ENCODE measurements around the gene C2CD4A.
"Not testable (repeated sequence)": the region's sequence is repeated elsewhere in the genome, so short reads cannot be mapped to it uniquely, and the experiment has no call there.

Gene C2CD4A, protein sequence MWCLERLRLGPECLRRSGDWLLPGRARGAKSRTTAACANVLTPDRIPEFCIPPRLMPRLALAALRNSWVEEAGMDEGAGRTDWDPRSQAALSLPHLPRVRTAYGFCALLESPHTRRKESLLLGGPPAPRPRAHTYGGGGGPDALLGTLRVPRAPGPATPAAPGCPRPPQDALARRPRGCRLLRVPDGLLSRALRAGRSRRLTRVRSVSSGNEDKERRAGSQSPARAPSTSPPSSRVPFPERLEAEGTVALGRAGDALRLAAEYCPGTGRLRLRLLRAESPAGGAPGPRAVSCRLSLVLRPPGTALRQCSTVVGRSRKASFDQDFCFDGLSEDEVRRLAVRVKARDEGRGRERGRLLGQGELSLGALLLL

DNA sequence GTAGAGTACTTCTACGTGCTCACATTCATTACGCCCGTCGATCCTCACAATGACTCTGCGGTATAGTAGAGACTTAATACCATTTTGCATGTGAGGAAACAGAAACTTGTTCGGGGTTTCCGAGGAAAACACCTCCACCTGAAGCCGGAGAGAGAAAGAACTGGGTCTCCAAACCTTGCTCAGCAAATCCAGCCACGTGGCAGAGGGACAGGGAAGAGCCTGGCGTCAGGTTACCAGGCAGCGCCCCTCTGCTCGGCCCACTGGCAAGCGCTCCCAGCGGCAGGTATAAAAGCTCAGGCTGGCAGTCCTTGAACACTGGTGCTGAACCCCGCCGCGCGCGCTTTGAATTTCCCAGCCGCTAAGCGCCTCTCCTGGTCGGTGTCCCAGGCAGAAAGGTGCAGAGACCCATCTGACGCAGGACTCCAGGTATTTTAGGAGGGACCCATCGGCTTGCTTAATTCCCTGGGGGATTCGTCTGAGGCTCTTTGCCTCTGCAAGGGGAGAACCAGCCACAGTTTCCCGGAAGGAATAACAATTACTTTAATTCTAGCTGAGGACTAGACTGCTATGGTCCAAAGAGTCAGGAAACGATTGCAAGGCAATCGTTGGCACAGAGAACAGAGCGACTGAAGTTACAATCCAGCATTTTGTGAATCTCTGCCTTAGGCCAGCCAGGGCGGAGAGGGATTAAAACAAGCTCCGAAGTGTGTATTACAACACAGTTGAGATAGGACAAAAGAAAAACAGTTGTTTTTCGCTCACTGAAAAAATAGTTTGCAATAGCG is at the start of gene C2CD4A:
Gene C2CD4A (plus strand): TSS at position 315 of the 785 bp plus-strand sequence. CDS start 637 bp downstream, outside the sequence.
- peak; percentile 69 for DNase-seq
- CTCF ChIA-PET: interaction anchor here (0.9 kb wide), 1 partner anchor 194 kb away, joined by 3 read pairs; no protein-coding TSS in a partner anchor
- Mint-ChIP-seq H3K4me3 (peak within 1 kb of the TSS; percentile 72), H3K27ac (peak within 1 kb of the TSS; percentile 62), H3K27me3 (peaks cover 53% of the 10 kb centered on the region), H3K4me1 (peaks cover 26% of the 10 kb centered on the region), H3K36me3 (no peaks in the 10 kb centered on the region), H3K9me3 (no peaks in the 10 kb centered on the region)

DNA sequence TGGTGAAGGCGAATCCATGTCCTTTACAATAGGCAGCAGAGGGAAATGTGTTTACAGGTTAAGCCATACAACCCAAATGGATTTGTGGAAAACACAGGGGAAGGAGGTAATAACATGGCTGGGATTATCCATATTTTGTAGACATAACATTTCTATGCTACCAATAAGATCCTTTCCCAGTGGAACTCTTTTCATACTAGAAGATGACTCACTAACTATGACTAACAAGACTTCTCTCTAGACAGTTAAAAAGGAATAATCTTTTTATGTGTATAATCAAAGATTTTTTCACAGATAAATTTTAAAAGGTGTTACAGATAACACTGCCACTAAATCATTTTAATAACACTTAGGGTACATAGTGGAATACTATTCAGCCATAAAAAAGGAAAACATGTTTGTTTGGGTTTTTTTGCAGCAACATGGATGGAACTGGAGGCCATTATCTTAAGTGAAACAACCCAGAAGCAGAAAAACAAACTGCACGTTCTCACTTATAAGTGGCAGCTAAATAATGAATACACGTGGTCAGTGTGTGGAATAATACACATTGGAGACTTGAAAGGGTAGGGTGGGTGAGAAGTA is 46.1 kb upstream of the C2CD4A start:
- Mint-ChIP-seq H3K4me1 (no peaks in the 10 kb centered on the region), H3K27ac (no peak overlapping the region), H3K36me3 (peaks cover 53% of the 10 kb centered on the region), H3K27me3 (no peaks in the 10 kb centered on the region), H3K9me3 (peaks cover 16% of the 10 kb centered on the region), H3K4me3 (no peak overlapping the region)
- no peak for DNase-seq
- CTCF ChIA-PET: no interaction called here

DNA sequence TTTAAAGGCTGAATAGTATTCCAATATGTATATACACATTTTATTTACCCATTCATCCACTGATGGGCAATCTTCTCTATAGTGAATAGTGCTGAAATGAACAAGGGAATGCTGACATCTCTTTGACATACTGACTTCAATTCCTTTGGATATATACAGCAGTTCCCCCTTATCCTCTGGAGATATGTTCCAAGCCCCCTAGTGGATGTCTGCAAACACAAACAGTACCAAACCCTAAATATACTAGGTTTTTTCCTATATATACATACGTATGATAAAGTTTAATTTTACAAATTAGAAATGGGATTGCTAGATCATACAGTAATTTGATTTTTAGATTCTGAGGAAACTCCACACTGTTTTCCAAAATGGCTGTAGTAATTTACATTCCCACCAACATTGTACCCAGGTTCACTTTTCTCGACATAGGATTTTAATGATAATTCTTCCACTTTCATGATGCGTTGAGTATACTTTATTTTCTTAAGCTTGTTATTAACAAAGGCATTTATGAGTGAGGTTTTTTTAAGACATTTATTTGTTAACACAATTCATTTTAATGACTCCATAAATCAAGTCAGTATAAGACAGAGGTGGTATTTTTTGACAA is 44.7 kb upstream of the C2CD4A start:
- CTCF ChIA-PET: no interaction called here
- DNase-seq: no peak
- H3K9me3 Mint-ChIP-seq: peaks cover 10% of the 10 kb centered on the region
- no peaks in the 10 kb centered on the region for H3K27me3 Mint-ChIP-seq
- H3K4me1 Mint-ChIP-seq: no peaks in the 10 kb centered on the region
- H3K36me3 Mint-ChIP-seq: peaks cover 53% of the 10 kb centered on the region
- H3K27ac Mint-ChIP-seq: no peak overlapping the region
- no peak overlapping the region for H3K4me3 Mint-ChIP-seq

DNA sequence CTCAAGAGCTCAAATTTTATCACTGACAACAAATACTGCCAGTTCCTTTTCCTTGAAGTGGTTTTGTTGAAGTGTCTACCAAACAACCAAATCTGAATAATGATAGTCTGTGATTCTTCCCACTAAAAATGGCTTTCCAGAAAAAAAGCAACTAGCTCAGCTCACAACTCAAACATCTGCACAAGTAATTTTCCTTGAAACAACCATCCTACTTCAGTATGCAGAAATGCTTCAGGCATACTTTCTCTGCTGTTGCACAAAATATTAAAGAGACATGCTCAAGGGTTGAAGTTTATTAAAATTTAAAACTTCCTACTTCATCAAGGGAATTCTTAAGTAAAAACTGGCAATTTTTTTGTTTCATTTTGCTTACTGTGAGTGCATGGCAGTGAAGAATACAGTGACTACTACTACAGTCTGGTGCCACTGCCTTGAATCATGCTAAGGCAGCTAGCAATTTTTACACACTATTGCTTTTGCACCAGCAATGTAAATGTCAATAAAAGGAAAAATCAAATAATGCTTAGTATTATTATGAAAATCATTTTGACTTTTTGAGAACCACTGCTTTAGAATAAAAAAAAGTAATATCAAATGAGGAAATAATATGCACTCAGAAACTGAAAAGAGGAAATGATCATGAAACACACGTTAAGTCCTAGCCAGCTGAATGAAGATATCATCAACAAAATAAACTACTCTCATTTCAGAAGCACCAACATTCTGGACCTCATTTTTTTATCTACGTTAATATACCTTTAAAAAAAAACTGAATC is 40.1 kb upstream of the C2CD4A start:
- DNase-seq: no peak
- H3K27ac Mint-ChIP-seq: no peak overlapping the region
- no peak overlapping the region for H3K4me3 Mint-ChIP-seq
- peaks cover 43% of the 10 kb centered on the region for H3K36me3 Mint-ChIP-seq
- H3K9me3 Mint-ChIP-seq: no peaks in the 10 kb centered on the region
- H3K27me3 Mint-ChIP-seq: no peaks in the 10 kb centered on the region
- CTCF ChIA-PET: no interaction called here
- no peaks in the 10 kb centered on the region for H3K4me1 Mint-ChIP-seq

DNA sequence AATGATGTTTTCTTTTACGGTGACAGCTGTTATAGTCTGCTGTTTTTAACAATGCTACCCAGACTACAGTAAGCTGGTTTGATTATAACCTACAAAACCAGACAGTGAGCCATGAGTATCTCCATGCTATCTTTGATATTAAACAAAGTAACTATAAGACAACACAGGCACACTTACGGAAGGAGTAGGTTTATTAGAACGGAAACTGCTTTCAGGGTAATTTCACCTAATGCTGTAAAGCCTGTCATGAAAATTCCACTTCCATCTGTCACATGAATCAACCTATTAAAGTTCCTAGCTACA is 39.6 kb upstream of the C2CD4A start:
- H3K4me1 Mint-ChIP-seq: no peaks in the 10 kb centered on the region
- CTCF ChIA-PET: no interaction called here
- peaks cover 39% of the 10 kb centered on the region for H3K36me3 Mint-ChIP-seq
- no peak for DNase-seq
- no peak overlapping the region for H3K4me3 Mint-ChIP-seq
- H3K27me3 Mint-ChIP-seq: no peaks in the 10 kb centered on the region
- no peak overlapping the region for H3K27ac Mint-ChIP-seq
- no peaks in the 10 kb centered on the region for H3K9me3 Mint-ChIP-seq

DNA sequence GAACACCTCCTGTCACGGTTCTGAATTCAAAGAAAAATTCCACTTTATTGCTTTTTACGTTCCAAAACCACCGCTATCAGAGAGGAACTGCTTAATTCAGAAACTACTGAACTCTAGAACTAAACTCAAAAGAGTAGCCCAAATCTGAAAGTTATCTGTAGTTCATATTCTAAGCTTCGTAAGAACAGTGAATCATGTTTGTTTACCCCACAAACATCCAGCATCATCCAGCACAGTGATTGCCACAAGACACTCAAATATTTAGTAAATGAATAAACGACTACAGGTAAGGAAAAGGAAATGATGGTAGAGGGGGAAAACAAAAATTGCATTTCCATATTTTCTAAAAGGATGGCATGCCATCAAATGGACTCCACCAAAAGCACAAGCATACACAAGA is 38.9 kb upstream of the C2CD4A start:
- Mint-ChIP-seq H3K4me3 (no peak overlapping the region), H3K27ac (no peak overlapping the region), H3K9me3 (no peaks in the 10 kb centered on the region), H3K36me3 (peaks cover 39% of the 10 kb centered on the region), H3K27me3 (no peaks in the 10 kb centered on the region), H3K4me1 (no peaks in the 10 kb centered on the region)
- DNase-seq: no peak
- CTCF ChIA-PET: no interaction called here

DNA sequence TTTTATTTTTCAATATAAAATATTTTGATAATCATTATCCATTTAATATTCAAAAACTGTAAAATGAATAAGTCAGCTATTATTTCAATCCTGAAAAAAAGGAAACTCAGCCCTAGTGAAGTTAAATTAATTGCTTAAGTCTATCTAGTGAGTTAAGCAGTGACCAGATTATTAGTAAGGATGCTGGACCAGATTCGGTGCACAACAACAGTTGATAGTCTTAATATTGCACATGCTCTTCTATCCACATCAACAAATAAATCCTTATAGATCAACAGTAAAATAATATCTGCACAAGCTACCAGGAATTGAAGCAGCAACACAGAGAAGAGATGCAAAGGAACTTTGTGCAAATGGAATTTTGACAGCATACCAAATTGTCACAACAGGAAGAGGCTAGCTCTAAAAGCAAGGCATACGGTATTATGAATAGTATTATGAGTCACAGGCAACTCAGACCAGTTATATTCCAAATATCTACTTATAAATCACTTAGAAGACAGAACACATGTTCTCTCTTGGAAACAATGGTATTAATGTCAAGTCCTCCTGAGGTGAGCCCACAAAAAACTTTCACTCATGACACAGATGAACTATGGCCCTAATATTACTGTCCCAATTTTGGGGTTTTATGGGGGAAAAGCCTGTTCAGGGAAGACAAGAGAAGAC is 31.4 kb upstream of the C2CD4A start:
- CTCF ChIA-PET: interaction anchor here (1.3 kb wide), 1 partner anchor 25 kb away, joined by 3 read pairs; the partner anchor contains the start of gene VPS13C
- Mint-ChIP-seq H3K4me3 (no peak overlapping the region), H3K27ac (no peak overlapping the region), H3K9me3 (peaks cover 4% of the 10 kb centered on the region), H3K4me1 (peaks cover 2% of the 10 kb centered on the region), H3K27me3 (no peaks in the 10 kb centered on the region), H3K36me3 (peaks cover 39% of the 10 kb centered on the region)
- no peak for DNase-seq

DNA sequence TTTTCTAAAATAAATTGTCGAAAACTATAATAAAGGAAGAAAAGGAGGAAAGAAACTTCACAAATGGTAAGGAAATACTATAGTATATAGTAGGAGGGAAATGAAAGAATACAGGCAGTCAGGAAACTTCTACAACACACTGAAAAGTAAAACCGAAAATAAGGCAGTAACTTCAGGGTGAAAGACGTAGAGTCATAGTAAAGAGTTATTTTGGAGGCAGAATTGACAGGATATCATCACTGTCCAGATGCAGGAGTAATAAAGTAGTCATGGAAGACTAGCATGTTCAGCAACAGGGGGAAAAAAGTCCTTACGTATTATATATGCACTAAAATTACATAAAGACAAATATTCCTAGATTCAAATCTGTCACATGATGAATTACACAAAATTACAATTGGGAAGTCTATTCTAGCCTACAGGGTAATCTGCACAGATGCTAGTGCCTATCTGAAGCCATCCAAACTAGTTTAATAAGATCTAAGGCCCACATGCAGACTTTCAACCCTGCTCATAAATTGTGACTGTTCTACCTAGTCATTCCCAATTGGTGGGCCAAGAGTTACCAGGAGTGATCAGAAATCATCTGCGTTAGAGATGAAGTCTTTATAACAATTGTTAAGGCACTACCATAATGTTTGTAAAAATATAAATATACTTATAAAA is 20.6 kb upstream of the C2CD4A start:
- Mint-ChIP-seq H3K4me1 (peaks cover 22% of the 10 kb centered on the region), H3K27me3 (no peaks in the 10 kb centered on the region), H3K4me3 (peak overlapping the region; percentile 7), H3K9me3 (peaks cover 6% of the 10 kb centered on the region), H3K27ac (peak overlapping the region; percentile 12), H3K36me3 (peaks cover 10% of the 10 kb centered on the region)
- CTCF ChIA-PET: no interaction called here
- DNase-seq: no peak

DNA sequence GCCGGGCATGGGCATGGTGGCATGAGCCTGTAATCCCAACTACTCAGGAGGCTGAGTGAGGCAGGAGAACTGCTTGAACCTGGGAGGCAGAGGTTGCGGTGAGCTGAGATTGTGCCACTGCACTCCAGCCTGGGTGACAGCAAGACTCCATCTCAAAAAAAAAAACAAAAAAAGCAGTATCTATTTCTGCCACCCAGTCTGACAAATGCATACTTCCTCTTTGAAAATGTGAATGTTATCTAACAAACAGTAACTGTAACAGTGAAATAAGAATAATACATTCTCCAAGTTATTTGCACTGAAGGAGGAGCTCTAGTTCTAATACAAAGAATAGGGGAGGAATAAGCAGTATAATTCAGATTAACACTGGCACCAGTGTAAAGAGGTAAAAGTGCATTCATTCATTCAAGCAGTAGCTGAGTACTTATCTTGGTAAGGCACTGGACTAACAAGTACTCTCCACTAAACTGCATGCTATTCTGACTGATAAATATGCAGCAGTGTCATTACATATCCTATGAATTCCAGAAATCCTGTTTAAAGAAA is 19.4 kb upstream of the C2CD4A start:
- CTCF ChIA-PET: no interaction called here
- DNase-seq: no peak
- Mint-ChIP-seq H3K4me1 (peaks cover 22% of the 10 kb centered on the region), H3K9me3 (peaks cover 6% of the 10 kb centered on the region), H3K4me3 (no peak overlapping the region), H3K27me3 (no peaks in the 10 kb centered on the region), H3K27ac (no peak overlapping the region), H3K36me3 (peaks cover 10% of the 10 kb centered on the region)

DNA sequence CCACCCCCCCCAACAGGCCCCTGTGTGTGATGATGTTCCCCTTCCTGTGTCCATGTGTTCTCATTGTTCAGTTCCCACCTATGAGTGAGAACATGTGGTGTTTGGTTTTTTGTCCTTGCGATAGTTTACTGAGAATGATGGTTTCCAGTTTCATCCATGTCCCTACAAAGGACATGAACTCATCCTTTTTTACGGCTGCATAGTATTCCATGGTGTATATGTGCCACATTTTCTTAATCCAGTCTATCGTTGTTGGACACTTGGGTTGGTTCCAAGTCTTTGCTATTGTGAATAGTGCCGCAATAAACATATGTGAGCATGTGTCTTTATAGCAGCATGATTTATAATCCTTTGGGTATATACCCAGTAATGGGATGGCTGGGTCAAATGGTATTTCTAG is 18.5 kb upstream of the C2CD4A start:
- H3K27me3 Mint-ChIP-seq, H3K9me3 Mint-ChIP-seq, H3K4me3 Mint-ChIP-seq, H3K27ac Mint-ChIP-seq, DNase-seq, H3K36me3 Mint-ChIP-seq, CTCF ChIA-PET: not testable (repeated sequence)
- H3K4me1 Mint-ChIP-seq: peaks cover 28% of the 10 kb centered on the region

DNA sequence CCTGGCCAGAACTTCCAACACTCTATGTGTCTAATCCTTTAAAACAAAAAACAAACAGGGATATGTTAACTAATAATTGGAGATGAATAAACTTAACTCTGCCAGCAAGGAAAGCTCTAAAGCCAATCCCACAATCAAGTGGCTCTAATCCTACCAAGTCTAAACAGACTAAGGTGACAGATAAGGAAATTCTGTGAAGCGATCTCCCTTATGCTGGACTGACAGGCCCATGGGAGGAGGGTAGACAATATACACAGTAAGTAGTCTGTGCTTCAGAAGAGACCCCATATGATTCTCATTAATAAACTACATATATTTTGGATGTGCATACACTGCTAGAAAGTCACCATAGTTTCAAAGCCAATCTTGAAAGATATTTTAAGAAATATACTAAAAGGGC is 16.7 kb upstream of the C2CD4A start:
- CTCF ChIA-PET: no interaction called here
- H3K4me1 Mint-ChIP-seq: peaks cover 38% of the 10 kb centered on the region
- H3K27me3 Mint-ChIP-seq: no peaks in the 10 kb centered on the region
- no peak for DNase-seq
- peaks cover 6% of the 10 kb centered on the region for H3K9me3 Mint-ChIP-seq
- peaks cover 8% of the 10 kb centered on the region for H3K36me3 Mint-ChIP-seq
- no peak overlapping the region for H3K27ac Mint-ChIP-seq
- no peak overlapping the region for H3K4me3 Mint-ChIP-seq

DNA sequence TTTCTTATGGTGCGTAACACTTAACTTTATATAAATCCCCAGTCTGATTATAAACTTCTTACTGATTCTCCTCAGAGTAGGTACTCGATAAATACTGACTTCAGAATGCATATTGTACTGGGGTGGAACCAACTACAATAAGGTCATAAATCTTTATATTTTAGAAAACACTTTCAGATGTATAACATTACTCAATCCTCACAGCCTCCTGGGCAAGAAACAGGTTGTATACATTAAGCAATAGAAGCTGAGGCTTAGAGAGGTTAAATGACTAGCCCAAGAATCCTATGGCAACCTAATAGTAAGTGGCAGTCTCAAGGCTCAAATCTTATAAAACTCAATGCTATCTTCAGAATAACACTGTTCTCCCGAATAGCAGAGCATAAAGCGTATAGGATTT is 15.6 kb upstream of the C2CD4A start:
- Mint-ChIP-seq H3K27ac (no peak overlapping the region), H3K4me1 (peaks cover 27% of the 10 kb centered on the region), H3K27me3 (no peaks in the 10 kb centered on the region), H3K4me3 (no peak overlapping the region), H3K9me3 (peaks cover 6% of the 10 kb centered on the region), H3K36me3 (peaks cover 8% of the 10 kb centered on the region)
- CTCF ChIA-PET: no interaction called here
- DNase-seq: no peak

DNA sequence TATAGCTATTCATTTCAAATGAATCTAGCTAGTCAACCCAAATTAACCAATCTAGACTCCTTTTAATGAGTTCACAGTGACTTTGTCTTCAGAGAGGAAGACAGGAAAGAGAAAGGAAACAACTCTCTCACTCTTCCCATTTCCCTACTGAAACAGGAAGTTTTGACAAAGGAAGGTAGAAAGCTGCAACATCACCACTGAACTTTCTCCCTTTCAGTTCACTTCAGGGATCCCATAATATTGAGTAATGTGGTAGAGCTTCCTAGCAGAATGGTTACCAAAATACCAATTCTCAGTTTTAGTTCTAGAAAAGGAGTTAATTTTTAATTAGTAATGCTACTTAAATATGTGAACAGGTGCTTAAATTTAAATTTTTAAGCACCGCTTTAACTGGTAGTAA is 14.1 kb upstream of the C2CD4A start:
- H3K9me3 Mint-ChIP-seq: peaks cover 6% of the 10 kb centered on the region
- H3K4me3 Mint-ChIP-seq: no peak overlapping the region
- no peaks in the 10 kb centered on the region for H3K27me3 Mint-ChIP-seq
- H3K27ac Mint-ChIP-seq: no peak overlapping the region
- peaks cover 10% of the 10 kb centered on the region for H3K36me3 Mint-ChIP-seq
- peaks cover 23% of the 10 kb centered on the region for H3K4me1 Mint-ChIP-seq
- CTCF ChIA-PET: no interaction called here
- no peak for DNase-seq
